NOMO-1 (cell line): ENCODE measurements around the gene TBC1D22A.

Experiments
- DNase-seq, 2 experiments: peaks; one replicate each; lab custom pipeline; 2025; ENCODE audit not compliant: unreplicated experiment in 2 of 2; lab: John Stamatoyannopoulos, UW

Gene TBC1D22A

DNA sequence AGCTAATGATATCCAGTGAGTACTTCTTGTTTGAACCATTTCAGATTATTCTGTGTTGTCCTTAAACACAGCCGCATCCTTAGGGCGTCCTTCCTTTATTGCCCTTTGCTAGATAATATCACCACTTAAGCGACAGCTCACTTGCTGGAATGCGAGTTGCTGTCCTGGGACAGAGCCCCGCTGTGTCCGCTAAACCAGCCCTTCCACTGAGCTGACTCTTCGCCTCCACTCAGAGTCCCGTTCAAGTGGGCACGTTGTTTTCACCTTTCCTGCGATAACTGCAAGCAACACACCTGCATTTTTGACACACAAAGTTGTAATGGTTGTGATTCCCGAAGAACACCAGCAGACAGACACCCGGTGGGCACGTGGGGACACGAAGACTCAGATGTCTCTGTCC, 140.0 kb downstream of the TBC1D22A start:
- no peak for DNase-seq

DNA sequence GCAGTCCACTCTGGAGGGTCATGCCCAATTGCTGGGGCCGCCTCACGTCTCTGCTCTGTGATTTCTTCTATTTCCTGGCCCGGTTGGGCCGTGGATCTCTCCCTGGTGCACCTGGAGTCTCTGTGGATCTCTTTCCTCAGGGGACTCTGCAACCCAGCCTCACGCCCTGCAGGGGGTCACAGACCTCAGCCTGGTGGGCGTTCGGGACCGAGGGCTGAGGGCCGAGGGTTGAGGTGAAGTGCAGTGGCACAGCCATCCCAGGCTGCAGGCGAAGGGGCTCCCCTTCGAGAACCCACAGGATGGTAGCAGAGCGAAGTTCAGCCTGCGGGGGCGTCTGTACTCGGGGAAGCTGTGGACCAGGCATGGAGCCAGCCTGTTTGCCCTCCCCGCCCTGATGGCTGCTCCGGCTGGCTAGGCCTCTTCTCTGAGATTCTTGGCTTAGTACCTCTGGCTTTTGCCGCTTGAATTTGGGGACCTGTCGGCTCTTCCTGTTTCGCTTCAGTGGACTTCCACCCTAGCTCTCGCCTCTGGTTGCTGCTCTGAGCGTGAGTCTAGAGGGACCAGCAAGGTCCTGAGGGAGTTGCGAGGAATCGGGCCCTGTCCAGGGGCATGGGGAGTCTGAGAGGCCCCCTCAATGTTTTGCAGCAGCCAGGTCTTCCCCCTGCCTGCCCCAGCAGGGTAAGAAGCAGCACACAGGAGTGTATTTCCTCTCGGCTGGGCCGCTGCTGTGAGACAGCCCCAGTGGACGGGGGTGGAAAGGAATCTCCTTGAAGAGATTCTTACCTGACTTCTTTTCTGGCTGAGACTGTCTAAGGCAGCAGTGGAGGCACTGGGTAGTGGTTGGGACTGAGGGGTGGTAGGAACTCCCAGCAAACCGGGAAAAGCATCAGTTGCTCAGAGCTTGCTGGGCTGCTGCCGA, 140.8 kb downstream of the TBC1D22A start:
- no peak for DNase-seq

DNA sequence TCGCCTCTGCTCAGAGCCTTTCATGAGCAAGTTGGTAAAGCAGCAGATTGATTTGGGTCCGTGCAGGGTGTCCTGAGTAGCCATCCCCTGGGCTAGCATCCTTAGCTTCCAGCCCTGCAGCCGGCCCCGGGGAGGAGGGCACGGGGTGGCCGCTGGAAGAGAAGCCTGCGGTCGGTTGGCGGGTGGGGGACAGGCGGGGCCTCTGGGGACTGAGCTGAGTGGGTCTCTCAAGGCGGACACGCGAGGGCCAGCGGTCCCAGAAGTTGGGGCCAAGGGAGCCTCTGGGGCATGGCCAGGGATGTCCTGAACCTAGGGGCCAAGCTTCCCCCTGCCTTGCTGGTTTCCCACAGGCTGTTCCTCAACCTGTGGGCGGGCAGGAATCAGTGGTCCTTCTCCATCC, 143.0 kb downstream of the TBC1D22A start:
- no peak for DNase-seq

DNA sequence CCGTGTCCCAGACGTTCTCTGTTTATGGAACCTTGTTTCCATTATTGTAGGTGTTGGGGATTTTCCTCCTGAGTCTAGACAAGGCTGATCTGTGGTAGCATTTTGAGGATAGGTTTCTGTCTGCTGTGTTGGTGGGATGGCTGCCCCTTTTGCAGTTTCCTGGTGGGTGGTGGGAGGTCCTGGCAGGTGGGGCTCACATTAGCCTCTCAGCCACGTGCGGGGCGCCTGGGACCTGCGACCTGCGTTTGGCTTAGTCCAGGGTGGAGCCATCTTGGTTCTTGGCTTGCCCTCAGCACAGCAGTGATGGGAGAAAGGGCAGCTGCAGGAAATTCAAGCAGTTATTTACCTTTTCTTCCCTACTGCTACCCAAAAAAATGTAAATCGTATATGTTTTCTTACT, 143.4 kb downstream of the TBC1D22A start:
- DNase-seq = no peak

DNA sequence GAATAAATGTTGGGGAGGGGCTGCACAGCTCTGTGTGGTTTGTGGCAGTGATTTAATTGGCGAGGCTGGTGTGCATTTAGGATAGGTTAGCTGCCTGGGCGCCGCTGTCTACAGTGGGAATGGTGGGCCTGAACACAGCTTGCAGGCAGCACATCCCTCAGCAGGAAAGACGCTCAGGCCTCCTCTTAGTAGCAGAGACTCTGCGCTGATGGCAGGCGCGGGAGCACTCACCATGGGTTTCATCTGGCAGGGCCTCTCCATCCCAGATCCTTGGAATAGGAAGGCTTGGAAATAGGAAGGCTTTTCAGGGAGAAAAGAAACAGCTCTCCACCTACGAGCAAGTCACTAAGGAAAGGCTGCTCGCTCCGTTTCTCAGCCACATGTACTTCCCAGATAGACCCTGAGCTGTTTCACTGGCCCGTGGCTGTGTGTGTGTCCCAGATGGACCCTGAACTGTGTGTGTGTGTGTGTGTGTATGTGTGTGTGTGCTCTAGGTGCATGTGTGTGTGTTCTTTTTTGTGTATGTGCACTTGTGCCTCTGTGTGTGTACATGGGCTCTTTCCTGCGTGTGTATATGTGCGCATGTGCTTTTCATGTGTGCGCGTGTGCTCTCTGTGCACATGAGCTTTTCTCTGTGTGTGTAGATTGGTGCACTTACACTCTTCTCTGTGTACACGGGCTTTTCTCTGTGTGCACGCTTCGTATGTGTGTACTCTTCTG, 144.0 kb downstream of the TBC1D22A start:
- no peak for DNase-seq

DNA sequence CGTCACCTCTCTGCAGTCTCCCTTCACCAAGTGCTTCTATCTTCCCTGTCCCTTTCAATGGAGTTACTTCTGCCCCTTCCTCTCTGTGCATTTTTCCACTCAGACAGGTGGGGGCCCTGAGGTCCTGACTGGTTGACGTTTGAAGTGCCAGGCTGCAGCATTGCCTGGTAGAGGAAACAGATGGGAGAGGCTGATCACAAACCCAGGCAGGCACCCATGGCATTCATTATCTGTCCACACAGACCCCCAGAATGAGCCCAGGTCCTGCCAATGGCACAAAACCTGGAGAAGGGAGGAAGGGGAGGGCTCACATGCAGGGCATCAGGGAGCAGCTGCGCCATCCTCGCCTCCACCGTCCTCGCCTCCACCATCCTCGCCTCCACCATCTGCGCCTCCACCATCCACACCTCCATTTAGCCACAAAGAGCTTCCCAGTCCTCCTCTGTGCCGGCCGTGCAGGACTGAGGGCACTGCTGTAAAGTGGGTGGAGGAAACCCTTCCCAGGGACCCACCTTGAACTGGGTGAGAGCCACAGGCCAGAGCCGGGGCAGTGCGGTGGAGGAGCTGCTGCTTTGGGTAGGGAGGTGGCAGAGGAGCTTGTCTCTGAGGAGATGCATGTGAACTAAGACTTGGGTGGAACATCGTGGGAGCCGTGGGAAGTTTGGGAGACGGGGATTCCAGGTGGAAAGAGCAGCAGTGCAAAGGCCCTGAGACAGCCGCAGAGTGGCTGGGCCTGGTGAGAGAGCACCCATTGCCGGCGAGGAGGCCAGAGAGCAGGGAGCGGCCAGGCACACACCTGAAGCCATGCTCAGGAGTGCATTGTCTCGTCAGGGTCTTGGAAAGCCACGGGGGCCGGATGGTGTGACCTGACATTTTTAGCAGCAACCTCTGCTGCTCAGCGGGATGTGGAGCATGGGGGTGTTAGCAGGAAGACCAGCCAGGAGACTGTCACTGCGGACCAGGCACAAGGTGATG, 145.1 kb downstream of the TBC1D22A start:
- no peak for DNase-seq

DNA sequence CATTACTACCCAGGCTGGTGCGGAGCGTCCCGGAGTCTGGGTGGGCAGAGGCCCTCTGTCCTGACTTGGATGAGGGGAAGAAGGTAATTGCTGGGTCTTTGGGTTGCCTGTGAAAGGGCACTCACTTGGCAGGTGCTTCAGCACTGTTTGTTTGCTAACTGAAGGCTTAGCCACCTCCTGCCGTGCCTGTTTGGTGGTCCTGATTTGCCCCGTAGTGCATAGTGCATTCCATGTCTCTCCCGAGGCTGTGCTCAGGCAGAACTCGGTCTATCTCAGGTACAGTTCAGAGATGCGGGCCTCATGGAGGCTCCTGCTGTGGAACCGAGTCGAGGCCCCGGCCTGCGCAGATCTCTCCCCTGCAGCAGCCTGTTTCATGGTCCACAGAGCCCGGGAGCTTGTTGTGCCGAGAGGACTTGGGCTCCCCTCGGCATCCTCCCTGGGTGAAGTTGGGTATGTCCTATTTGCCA, 146.2 kb downstream of the TBC1D22A start:
- no peak for DNase-seq

DNA sequence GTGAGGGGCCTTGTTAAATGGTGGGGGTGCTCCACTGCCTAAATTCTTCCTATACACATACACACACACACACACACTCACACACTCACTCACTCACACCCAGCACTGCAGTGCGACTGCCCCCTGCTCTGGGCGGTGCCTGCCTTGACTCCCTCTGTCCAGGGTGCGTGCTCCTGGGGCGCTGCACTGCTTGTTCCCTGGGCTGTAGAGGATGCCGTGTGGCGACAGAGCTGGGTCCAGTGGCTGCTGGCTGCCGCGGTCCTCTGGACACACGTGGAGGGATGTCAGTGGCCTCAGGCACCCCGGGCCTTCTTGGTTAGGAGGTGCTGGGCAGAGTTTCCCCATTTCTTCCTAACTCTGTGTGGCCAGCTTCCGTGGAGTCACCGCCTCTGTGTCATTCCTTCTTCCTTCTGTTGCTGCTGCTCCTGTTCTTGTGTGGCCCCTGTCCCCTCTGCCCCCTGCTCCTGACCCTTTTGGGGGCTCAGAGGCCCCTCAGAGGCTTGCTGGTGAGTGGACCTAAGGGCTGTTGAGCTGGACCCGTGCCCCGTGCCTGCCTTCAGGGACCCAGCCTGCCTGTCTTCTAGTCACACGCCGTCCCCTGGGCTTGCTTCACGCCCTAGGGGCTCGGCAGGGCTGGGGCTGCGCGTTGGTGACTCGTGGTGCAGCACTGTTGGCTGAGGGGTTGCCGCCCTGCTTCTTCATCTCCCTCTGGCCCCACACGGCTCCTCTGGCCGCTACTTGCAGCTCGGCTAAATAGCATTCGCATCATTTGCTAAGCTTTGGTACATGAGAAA, 147.0 kb downstream of the TBC1D22A start:
- DNase-seq = no peak

DNA sequence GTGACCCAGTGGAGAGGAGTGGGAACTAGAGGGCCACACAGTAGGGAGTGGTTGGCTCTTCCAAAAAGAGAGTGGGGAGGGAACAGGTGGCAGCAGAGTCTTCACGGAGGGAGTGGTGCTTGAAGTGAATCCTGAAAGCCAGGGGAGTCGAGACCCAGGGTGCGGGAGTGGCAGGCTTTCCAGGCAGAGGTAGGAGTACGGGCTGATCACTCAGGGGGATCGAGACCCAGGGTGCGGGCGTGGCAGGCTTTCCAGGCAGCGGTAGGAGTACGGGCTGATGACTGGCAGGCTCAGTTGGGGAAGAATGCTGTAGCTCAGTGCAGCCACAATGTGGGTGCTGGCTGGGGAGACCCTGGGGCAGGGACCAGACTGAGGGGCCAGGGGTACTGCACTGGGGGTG, 148.2 kb downstream of the TBC1D22A start:
- no peak for DNase-seq

DNA sequence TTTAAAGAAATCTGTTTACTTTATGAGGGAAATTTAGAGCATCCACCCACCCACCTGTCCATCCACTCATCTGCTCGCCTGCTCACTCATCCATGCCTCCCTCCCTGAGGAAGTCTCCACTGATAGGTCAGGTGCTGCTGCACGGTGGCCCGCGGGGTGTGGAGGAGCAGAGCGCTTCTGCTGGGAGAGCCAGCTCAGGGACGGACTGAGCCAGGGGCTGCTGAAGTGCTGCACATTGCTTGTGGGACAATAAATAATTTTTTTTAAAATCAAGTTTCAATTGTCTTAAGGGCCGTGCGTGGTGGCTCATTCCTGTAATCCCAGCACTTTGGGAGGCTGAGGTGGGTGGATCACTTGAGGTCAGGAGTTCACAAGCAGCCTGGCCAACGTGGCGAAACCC, 148.9 kb downstream of the TBC1D22A start:
- no peak for DNase-seq

DNA sequence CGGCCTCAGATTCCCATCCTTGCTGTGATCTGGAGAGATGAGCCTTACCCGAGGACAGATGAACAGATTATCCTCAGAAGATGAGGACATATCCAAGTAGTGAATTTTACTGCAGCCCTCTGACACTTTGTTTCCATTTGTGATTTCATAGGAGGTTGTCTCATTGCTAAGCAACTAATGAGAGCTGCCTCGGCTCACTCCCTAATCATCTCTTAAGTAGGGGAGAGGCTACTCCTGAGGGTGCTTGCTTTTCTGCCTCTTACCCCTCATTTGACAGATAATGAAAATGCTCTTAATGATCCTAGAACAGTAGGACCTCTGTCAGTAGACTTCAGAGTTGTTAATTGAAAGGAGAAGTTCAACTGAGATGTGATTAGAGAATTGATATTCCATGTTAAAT, 150.9 kb downstream of the TBC1D22A start:
- DNase-seq = no peak

DNA sequence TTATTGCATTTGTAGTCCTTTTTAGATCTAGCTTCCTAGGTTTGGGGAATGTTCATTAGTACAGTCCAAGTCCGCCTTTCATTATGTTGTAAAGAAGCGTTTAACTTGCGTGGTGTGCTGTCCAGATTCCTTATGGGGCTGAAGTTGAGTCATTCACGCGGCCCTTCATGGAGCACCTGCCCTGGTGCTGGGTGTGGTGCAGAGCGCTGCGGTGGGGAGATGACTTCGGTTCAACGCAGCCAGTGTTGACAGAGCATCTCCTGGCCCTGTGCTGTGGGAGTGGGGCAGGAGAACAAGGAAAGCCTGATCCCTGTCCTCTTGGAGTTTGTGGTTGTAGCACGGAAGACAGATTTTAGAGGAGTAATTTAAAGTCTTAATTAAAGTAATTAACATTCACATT, 152.0 kb downstream of the TBC1D22A start:
- no peak for DNase-seq

DNA sequence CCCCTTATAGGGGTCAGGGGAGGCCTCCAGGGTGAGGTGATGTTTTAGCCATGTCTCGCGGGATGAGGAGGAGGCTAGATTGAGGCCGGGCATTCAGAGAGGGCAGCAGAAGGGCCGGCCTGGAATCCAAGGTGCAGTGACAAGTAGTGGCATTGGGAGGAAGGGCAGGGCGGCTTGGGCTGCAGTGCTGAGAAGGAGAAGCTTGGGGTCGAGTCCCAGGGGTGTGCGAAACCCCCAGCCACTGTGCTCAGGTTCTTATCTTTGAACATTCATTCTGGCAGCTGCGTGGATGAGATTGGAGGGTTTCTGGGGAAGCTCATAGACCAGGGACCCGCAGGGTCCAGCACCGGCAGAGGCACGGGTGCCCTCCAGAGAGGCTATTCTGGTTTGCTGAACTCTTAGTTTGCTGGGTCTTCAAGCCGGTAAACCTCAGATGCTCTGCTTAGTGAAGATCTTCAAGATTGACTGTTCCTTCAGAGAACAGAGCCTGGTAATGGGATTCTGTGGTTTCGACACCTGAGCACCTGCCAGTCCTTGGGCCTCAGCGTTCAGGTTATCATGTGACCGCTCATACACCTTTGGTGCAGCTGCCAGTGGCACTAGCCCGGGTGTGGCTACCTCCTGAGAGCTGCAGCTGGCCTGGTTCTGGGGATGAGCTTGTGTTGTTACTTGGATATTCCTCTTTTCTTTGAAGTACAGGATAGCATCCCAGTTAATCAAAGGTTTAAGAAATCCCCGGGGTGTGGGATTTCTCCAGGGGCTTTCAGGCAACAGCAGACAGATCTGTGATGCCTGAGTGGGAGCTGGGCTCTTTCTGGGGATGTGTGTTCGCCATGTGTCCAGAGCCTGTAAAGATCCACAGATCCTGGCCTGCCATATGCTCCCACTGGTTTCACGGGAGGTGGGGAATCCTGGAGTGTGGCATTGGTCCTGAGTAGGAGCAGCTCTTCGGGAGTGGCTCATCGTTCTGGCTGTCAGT, 152.8 kb downstream of the TBC1D22A start:
- no peak for DNase-seq

DNA sequence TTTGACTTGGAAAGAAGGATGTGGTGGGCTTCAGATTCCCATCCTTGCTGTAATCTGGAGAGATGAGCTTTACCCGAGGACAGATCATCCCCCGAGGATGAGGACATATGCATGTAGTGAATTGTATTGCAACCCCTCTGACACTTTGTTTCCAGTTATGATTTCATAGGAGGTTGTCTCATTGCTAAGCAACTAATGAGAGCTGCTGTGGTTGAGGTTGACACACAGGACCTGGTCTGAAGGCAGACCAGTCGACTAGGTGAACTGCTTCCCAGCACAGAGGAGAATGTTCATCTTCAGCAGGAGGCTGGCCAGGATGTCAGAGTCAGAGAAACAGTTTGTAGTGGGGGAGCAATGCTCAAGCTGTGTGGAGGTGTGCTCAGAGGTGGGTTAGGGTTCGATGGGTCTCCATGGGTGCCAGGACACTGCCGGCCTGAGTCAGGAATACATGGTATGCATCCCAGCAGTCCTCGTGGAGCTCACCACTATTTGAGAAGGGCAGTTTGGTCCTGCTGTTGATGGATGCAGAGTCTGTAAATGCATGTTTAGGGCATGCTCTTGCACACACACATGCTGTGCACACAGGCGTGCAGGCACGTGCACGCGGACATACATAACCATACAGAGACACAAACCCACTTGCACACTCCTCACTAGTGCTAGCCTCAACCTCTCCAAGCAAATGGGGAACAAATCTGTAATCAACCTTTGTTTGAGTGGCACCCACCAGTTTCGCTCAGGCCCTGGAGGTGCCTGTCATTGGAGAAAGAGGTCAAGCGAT, 153.7 kb downstream of the TBC1D22A start:
- no peak for DNase-seq

DNA sequence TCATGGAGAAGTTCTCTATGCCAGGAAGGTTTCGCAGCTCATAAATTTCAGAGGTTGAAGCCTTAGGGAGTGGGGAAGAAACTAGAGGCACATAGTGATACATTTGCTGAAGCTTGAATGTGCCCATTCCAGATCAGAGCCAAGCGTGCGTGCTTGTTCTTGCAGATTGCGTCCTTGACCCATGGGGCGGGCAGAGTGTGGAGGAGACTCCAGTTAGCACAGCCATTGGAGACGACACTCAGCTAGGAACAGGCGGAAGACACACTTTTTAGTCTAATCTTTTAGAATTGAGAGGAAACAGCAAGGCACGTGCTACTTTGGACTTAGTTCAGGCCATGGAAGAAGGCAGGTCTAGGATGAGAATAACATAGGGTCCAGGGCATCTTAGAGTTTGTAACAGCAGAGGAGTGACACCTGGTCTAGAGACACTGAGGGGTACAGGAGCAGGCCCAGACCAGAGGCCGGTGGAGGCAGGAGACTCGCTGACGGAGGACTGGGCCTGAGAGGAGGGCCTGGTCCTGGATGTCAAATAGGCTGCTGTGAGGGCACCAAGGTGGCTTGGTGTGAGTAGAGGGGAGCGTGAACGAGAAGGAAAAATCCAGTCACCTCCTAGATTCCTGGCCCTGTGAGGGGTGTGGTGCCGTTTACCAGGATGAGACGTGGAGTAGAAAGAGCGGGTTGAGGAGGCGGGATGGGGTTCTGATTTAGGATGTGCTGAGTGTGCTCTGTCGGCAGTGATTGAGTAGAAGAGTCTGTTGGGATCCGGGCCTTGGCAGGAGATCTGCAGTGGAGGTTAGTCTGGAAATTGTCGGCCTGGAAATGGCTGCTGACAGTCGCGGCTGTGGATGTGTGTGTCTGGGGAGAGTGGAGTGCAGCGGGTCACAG, 154.7 kb downstream of the TBC1D22A start:
- no peak for DNase-seq

DNA sequence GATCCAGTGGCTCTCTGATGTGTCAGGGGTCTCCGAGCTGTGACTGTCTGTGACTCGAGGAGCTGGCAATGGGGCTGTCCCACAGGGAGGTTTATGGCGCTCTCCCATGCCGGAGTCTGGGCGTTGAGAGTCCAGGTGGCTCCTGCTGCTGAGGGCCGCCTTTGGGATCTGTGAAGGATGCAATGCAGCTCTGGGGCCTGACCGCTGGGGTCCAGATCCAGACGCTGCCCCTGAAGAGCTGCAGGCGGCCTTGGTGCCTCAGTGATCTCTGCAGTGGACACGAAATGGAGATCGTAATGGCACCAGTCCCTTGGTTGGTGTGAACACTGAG, 155.3 kb downstream of the TBC1D22A start:
- no peak for DNase-seq

DNA sequence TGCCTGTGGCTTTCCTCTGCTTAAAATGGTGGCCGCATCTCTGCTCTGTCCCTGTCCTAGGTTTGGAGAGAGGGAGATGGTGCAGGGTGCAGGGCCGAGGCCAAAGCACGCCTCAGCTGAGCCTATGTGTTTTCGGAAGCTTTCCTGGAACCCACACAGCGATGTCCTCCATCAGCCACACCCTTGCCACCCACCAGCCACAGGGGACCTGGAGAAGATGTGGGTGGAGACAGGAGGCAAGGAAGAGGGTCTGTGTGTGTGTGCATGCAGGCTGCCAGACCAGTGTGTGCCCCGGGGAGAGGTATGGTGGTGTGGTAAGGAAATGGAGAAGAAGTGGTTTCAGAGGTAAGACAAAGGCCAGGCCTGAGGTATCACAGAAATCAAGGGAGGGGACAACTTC, 155.7 kb downstream of the TBC1D22A start:
- no peak for DNase-seq
